ENCODE results near the gene PTPN3.

The PTPN3 gene

GRCh38 chr9:109471475-109472393 is 26.4 kb downstream of the PTPN3 start:
- no peak for TF ChIP-seq CTCF (IDR thresholded peaks at IDR 0.05; ENCODE audit: control insufficient read depth, insufficient read depth, low read depth, low read length, missing control alignments)
- H3K4me3 ChIP-seq (ENCODE audit: control insufficient read depth, low read depth, low read length) = no peak overlapping the region
- DNase-seq (ENCODE audit: low read depth) = no peak

GRCh38 chr9:109469646-109470358 is 28.3 kb downstream of the PTPN3 start:
- TF ChIP-seq CTCF (IDR thresholded peaks at IDR 0.05; ENCODE audit: control insufficient read depth, insufficient read depth, low read depth, low read length, missing control alignments) = peak; percentile 94
- no peak overlapping the region for H3K4me3 ChIP-seq (ENCODE audit: control insufficient read depth, low read depth, low read length)
- DNase-seq (ENCODE audit: low read depth) = peak; percentile 52

GRCh38 chr9:109468927-109469326 is 29.2 kb downstream of the PTPN3 start:
- TF ChIP-seq CTCF (IDR thresholded peaks at IDR 0.05; ENCODE audit: control insufficient read depth, insufficient read depth, low read depth, low read length, missing control alignments) = no peak

GRCh38 chr9:109467936-109468335 is 30.2 kb downstream of the PTPN3 start:
- no peak for DNase-seq (ENCODE audit: low read depth)
- no peak overlapping the region for H3K4me3 ChIP-seq (ENCODE audit: control insufficient read depth, low read depth, low read length)
- TF ChIP-seq CTCF (IDR thresholded peaks at IDR 0.05; ENCODE audit: control insufficient read depth, insufficient read depth, low read depth, low read length, missing control alignments) = no peak

More at GRCh38 chr9:109468927-109469326, 29.2 kb downstream of the PTPN3 start:
- no peak overlapping the region for H3K4me3 ChIP-seq (ENCODE audit: control insufficient read depth, low read depth, low read length)
- DNase-seq (ENCODE audit: low read depth) = no peak

GRCh38 chr9:109466623-109467590 is 31.2 kb downstream of the PTPN3 start:
- DNase-seq (ENCODE audit: low read depth) = no peak
- no peak overlapping the region for H3K4me3 ChIP-seq (ENCODE audit: control insufficient read depth, low read depth, low read length)
- no peak for TF ChIP-seq CTCF (IDR thresholded peaks at IDR 0.05; ENCODE audit: control insufficient read depth, insufficient read depth, low read depth, low read length, missing control alignments)
